ENCODE measurements around the gene NPLOC4. TPM values are rescaled to one million over a fixed set of nuclear protein-coding genes. Genes with fewer than 3 reads are reported as not detected.

The NPLOC4 gene
- total and polyA plus RNA-seq, 2 donors (not counting 1 experiment from before 2014, with no cell fraction given), result 51.0 to 62.5 TPM

GRCh38 chr17:81616877-81617276 lies 20.0 kb downstream of the NPLOC4 start:
- Histone ChIP-seq H2AFZ (ENCODE audit: low read length) (no peak overlapping the region), H3K27me3 (ENCODE audit: control insufficient read depth, insufficient read depth, low read length) (no peaks in the 10 kb centered on the region), H3K9me3 (ENCODE audit: control insufficient read depth, insufficient read depth, low read depth, low read length) (no peaks in the 10 kb centered on the region), H3K4me2 (ENCODE audit: extremely low read depth, insufficient read depth, low read length) (no peak overlapping the region), H3K36me3 (ENCODE audit: control insufficient read depth, insufficient read depth, low read length) (peaks cover 12% of the 10 kb centered on the region), H3K4me3 (replicated peaks in 1 of 4; ENCODE audit: control extremely low read depth in 1 of 4, insufficient read depth in 1 of 4, low read depth in 3 of 4, low read length in 4 of 4) (no peak overlapping the region), H4K20me1 (ENCODE audit: control insufficient read depth, extremely low read depth, insufficient read depth, low read length) (no peaks in the 10 kb centered on the region), H3K79me2 (ENCODE audit: control insufficient read depth, insufficient read depth, low read length) (peaks cover 49% of the 10 kb centered on the region), H3K4me1 (ENCODE audit: control insufficient read depth, extremely low read depth, insufficient read depth, low read length) (peaks cover 5% of the 10 kb centered on the region), H3K27ac (ENCODE audit: insufficient read depth, low read length) (no peak overlapping the region), H3K9ac (ENCODE audit: insufficient read depth, low read length) (no peak overlapping the region)
- TF ChIP-seq EZH2 (IDR thresholded peaks at IDR 0.05; ENCODE audit: low read length, missing control alignments) (no peak), CTCF (conservative IDR thresholded peaks at IDR 0.05 in 1 of 2, IDR thresholded peaks at IDR 0.05 in 1 of 2; ENCODE audit: low read depth in 1 of 2, low read length in 2 of 2) (no peak)
- DNase-seq (ENCODE audit: low read depth in 2 of 2), result no peak

GRCh38 chr17:81615401-81615930 lies 21.4 kb downstream of the NPLOC4 start:
- no peak overlapping the region for H3K4me2 ChIP-seq (ENCODE audit: extremely low read depth, insufficient read depth, low read length)
- no peak overlapping the region for H3K4me3 ChIP-seq (replicated peaks in 1 of 4; ENCODE audit: control extremely low read depth in 1 of 4, insufficient read depth in 1 of 4, low read depth in 3 of 4, low read length in 4 of 4)
- H3K36me3 ChIP-seq (ENCODE audit: control insufficient read depth, insufficient read depth, low read length), result peaks cover 6% of the 10 kb centered on the region
- H3K9me3 ChIP-seq (ENCODE audit: control insufficient read depth, insufficient read depth, low read depth, low read length), result no peaks in the 10 kb centered on the region
- peaks cover 41% of the 10 kb centered on the region for H3K79me2 ChIP-seq (ENCODE audit: control insufficient read depth, insufficient read depth, low read length)
- no peaks in the 10 kb centered on the region for H4K20me1 ChIP-seq (ENCODE audit: control insufficient read depth, extremely low read depth, insufficient read depth, low read length)
- no peak overlapping the region for H3K9ac ChIP-seq (ENCODE audit: insufficient read depth, low read length)
- no peak overlapping the region for H3K27ac ChIP-seq (ENCODE audit: insufficient read depth, low read length)
- H2AFZ ChIP-seq (ENCODE audit: low read length), result no peak overlapping the region
- DNase-seq (ENCODE audit: low read depth in 2 of 2), result no peak
- no peaks in the 10 kb centered on the region for H3K27me3 ChIP-seq (ENCODE audit: control insufficient read depth, insufficient read depth, low read length)
- TF ChIP-seq EZH2 (IDR thresholded peaks at IDR 0.05; ENCODE audit: low read length, missing control alignments), result no peak
- TF ChIP-seq CTCF (conservative IDR thresholded peaks at IDR 0.05 in 1 of 2, IDR thresholded peaks at IDR 0.05 in 1 of 2; ENCODE audit: low read depth in 1 of 2, low read length in 2 of 2), result no peak
- peaks cover 5% of the 10 kb centered on the region for H3K4me1 ChIP-seq (ENCODE audit: control insufficient read depth, extremely low read depth, insufficient read depth, low read length)

DNA sequence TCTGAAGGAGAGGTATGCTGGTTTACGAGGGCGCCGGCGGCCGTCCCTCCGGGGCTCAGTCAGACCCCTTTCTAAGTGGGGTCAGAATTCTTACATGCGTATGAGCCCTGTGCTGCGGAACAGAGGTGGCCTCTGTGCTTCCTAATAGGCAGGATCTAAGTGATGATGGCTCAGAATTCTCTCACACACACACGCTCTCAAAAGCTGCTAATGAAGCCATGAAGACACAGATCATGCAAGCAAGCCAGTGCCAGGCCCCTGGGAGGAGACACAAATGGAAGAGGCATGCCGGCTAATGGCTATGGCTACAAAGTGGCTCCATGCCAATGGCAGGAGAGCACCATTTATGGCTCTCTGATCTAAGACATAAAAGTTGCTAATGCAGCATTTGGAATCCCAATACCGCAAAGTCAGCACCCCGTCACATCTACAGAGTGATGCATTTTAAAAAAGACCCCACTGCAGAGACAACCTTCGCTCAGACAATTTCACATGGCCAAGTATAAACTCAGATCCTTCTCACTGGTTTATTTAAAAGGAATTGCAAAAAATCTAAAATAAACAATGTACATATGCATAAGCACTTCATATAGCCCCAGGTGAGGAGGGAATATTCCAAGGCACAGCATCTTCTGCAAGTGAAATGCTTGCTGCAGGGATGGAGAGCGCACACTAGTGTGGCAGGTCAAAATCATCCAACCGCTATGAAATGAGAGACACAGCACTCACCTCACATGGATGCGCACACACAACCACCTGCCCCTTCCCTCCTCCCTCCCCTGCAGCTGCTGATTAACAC lies 24.5 kb downstream of the NPLOC4 start:
- Histone ChIP-seq H4K20me1 (ENCODE audit: control insufficient read depth, extremely low read depth, insufficient read depth, low read length) (no peaks in the 10 kb centered on the region), H3K4me2 (ENCODE audit: extremely low read depth, insufficient read depth, low read length) (no peak overlapping the region), H3K36me3 (ENCODE audit: control insufficient read depth, insufficient read depth, low read length) (peaks cover 8% of the 10 kb centered on the region), H3K4me1 (ENCODE audit: control insufficient read depth, extremely low read depth, insufficient read depth, low read length) (peaks cover 5% of the 10 kb centered on the region), H3K9ac (ENCODE audit: insufficient read depth, low read length) (no peak overlapping the region), H3K27me3 (ENCODE audit: control insufficient read depth, insufficient read depth, low read length) (no peaks in the 10 kb centered on the region), H3K4me3 (replicated peaks in 1 of 4; ENCODE audit: control extremely low read depth in 1 of 4, insufficient read depth in 1 of 4, low read depth in 3 of 4, low read length in 4 of 4) (no peak overlapping the region), H3K79me2 (ENCODE audit: control insufficient read depth, insufficient read depth, low read length) (peaks cover 41% of the 10 kb centered on the region), H3K27ac (ENCODE audit: insufficient read depth, low read length) (no peak overlapping the region), H3K9me3 (ENCODE audit: control insufficient read depth, insufficient read depth, low read depth, low read length) (no peaks in the 10 kb centered on the region), H2AFZ (ENCODE audit: low read length) (no peak overlapping the region)
- no peak for DNase-seq (ENCODE audit: low read depth in 2 of 2)
- TF ChIP-seq EZH2 (IDR thresholded peaks at IDR 0.05; ENCODE audit: low read length, missing control alignments), result no peak
- no peak for TF ChIP-seq CTCF (conservative IDR thresholded peaks at IDR 0.05 in 1 of 2, IDR thresholded peaks at IDR 0.05 in 1 of 2; ENCODE audit: low read depth in 1 of 2, low read length in 2 of 2)

All from fibroblast of lung (primary cell).